Smooth muscle cell of the brain vasculature (primary cell): Measurements from ENCODE around the gene MYO15A.

Source experiments
- DNase-seq: peaks from one replicate; pipeline ENCODE4 v3.0.0-alpha.2; 2012; ENCODE audit warnings: low read depth, low spot score

MYO15A gene

GRCh38 chr17:18101828-18102227 is 6.7 kb upstream of the MYO15A start:
- DNase-seq, result no peak

GRCh38 chr17:18102640-18103039 is 5.9 kb upstream of the MYO15A start:
- no peak for DNase-seq

GRCh38 chr17:18105027-18105426 is 3.5 kb upstream of the MYO15A start:
- DNase-seq, result no peak

- no peak for DNase-seq
These were observed 3.0 kb upstream of the MYO15A start for GRCh38 chr17:18105595-18105994.

- DNase-seq, result no peak
These were observed 2.3 kb upstream of the MYO15A start for GRCh38 chr17:18106211-18106610.

GRCh38 chr17:18107061-18107790 is 1.3 kb upstream of the MYO15A start:
- no peak for DNase-seq

GRCh38 chr17:18107971-18108370 is 585 bp upstream of the MYO15A start:
- DNase-seq, result no peak

GRCh38 chr17:18109935-18110485 is 1.5 kb downstream of the MYO15A start:
- DNase-seq, result no peak

- no peak for DNase-seq
These were observed 2.1 kb downstream of the MYO15A start for GRCh38 chr17:18110636-18111145.

- no peak for DNase-seq
These were observed 2.9 kb downstream of the MYO15A start for GRCh38 chr17:18111330-18111971.

GRCh38 chr17:18115517-18115916 is 7.0 kb downstream of the MYO15A start:
- no peak for DNase-seq

- DNase-seq, result no peak
These were observed 7.5 kb downstream of the MYO15A start for GRCh38 chr17:18116078-18116477.

- DNase-seq, result no peak
These were observed 9.0 kb downstream of the MYO15A start for GRCh38 chr17:18117533-18117932.

GRCh38 chr17:18117982-18118975 is 9.7 kb downstream of the MYO15A start:
- no peak for DNase-seq

GRCh38 chr17:18119166-18119745 is 10.7 kb downstream of the MYO15A start:
- no peak for DNase-seq

GRCh38 chr17:18119938-18120337 is 11.4 kb downstream of the MYO15A start:
- no peak for DNase-seq

- no peak for DNase-seq
These were observed 12.0 kb downstream of the MYO15A start for GRCh38 chr17:18120461-18121017.

- DNase-seq, result no peak
These were observed 12.8 kb downstream of the MYO15A start for GRCh38 chr17:18121144-18121910.

- no peak for DNase-seq
These were observed 14.6 kb downstream of the MYO15A start for GRCh38 chr17:18122990-18123753.
